GM18507 (cell line): ENCODE data around the gene DAND5.

ENCODE experiments used
- DNase-seq: peaks from one replicate; pipeline ENCODE4 v3.0.0; 2011; ENCODE audit warnings: low read depth; ENCODE audit not compliant: insufficient read length; ENCODE audit errors: extremely low spot score
- FAIRE-seq: peaks from 2 replicates; lab custom pipeline; 2011; peaks lifted over from hg19 to GRCh38; lab: Jason Lieb, UNC

DAND5 gene

DNA sequence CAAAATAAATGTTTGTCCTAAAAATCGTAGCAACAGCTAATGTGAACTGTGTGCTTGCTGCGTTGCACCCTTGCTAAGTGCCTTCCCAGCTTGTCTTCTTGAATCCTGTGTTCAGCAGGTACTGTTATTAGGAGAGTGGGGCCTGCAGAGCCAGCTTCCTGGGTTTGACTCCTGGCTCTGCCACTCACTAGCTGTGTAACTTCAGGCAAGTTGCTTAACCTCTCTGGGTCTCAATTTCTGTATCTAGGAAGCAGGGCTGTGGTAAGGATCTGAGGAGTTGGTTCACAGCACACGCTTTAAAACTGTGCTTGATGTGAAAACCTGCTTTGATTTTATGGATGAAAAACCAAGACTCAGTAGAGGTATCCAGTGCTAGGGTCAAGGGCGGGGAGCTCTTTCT is 35.9 kb downstream of the DAND5 start:
- FAIRE-seq, result no peak
- DNase-seq, result no peak

DNA sequence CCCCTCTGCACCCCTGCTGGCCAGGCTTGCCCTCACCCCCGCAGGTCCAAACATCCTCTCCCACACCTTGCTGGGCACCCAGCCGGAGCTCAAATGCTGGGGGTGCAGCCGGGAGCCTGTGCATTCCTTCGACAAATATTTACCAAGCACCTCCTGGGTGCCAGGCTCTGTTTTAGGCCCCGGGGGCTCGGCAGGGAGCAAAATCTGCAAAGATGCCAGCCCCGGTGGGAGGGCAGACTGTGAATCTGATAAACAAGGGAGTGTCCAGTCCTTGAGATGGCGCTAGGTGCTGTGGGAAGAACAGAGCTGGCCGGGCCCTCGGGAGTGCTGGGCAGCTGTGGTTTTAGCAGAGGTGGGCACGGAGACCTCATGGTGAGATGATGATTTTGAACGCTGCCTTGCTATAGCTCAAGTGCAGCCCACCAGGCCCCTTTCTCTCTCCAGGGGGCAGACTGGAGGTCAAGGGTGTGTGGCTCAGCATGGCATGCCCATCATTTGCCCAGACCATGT is 36.5 kb downstream of the DAND5 start:
- no peak for DNase-seq
- no peak for FAIRE-seq

GRCh38 chr19:13006431-13007281 is 37.3 kb downstream of the DAND5 start:
- DNase-seq (no peak), FAIRE-seq (no peak)

DNA sequence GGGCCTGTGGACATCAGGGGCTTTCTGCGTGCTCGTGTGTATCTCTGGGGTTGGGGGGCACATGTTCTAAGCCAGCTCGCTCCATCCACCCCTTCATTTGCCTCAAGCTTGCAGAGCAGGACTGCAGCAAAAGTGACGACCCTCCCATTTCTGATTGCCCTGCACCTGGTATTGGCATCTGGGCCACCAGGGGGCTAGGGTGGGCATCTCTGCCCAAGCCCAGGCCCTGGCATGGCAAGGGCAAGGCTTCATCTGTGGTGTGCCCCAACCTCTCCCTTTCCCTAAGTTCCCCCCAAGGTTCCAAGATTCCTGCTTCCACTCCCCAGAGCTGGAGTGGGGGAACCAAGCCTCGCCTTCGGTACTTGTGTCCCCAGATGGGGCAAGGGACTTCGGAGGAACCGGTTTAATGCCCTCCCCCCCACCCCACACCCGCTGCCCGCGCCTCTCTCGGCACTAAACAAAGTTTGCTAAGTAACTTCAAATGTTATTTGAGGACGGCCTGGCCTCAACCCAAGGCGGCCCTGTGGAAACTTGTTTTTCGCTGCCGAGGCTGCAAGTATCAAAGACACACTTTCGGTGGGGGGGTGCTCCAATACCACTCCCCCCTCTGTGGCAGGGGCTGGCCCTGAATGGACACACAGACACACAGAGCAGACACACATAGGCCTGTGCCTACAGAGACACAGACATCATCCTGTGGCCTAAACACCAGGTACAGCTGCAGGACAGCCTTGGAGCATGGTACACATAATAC is 38.1 kb downstream of the DAND5 start:
- DNase-seq (no peak), FAIRE-seq (no peak)

GRCh38 chr19:13008926-13009787 is 39.8 kb downstream of the DAND5 start:
- FAIRE-seq, result no peak
- DNase-seq, result no peak

- DNase-seq, result no peak
- FAIRE-seq, result no peak
Observed at GRCh38 chr19:13010038-13010991, 40.9 kb downstream of the DAND5 start.

- DNase-seq (no peak), FAIRE-seq (no peak)
Observed at GRCh38 chr19:13010992-13011652, 41.7 kb downstream of the DAND5 start.

- DNase-seq (no peak), FAIRE-seq (no peak)
Observed at GRCh38 chr19:13011653-13012389, 42.4 kb downstream of the DAND5 start.

GRCh38 chr19:13012390-13012689 is 43.0 kb downstream of the DAND5 start:
- no peak for DNase-seq
- no peak for FAIRE-seq

DNA sequence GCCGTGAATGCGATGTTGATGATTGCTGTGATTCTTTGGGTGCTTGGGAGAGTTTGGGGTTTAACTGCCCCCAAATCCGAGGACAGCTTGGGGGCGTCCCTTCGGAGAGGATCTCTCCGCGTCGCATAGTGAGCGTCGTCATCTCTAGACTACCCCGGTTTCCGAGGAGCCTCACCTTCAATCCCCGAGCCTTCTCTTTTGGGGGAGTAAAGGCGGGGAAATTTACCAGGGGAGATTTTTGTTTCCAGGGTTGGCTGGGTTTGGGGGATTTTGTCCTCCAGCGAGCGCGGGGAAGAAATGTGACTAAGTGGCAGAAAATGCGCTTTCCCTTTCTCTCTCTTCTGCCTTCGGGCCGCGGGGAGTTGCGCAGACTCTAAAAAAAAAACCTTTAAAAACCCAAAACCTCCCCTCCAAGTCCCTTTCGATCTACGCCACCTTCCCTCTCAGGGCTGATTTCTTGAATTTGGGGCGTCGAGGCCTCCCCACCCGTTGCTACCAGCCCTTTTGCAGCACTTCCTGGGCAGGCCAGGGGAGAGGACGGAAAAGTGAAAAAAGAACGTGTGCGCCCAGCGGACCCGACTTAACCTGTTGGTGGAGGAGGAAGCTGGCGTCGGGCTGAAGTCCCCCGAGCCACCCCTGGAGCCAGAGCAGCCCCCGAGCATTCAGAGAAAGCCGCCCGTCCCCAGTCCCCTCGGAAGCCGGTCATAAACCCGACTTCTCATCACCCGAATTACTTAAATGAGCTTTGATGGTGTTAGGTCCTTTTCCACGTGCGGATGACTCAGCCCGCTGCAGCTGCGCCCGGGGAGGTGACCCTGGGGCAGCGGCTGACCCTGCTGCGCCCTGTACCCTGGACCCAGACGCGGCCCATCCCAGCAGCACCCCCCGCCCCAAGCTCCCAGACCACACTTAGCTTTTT is 43.6 kb downstream of the DAND5 start:
- peak; percentile 54 for FAIRE-seq

DNA sequence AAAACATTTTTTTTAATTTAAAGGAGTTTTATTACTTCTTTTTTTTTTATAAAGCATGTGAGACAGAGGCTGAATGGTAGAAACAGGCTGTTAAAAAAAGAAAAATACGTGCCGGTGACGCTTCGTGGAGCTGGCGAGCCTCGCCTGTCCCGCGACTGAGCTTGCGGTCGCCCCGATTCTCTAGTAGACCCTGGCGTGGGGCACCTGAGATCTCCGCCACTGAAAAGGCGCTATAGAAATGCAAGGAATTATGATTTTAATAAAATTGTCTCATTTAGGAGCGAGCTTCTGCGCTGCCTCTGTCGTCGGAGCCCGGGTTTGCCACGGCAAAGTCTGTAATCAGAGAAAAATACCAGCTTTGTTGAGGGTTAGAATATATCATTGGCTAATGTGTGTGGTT is 44.3 kb downstream of the DAND5 start:
- FAIRE-seq (no peak), DNase-seq (no peak)

More for the DNA sequence above, 43.6 kb downstream of the DAND5 start:
- no peak for DNase-seq

DNA sequence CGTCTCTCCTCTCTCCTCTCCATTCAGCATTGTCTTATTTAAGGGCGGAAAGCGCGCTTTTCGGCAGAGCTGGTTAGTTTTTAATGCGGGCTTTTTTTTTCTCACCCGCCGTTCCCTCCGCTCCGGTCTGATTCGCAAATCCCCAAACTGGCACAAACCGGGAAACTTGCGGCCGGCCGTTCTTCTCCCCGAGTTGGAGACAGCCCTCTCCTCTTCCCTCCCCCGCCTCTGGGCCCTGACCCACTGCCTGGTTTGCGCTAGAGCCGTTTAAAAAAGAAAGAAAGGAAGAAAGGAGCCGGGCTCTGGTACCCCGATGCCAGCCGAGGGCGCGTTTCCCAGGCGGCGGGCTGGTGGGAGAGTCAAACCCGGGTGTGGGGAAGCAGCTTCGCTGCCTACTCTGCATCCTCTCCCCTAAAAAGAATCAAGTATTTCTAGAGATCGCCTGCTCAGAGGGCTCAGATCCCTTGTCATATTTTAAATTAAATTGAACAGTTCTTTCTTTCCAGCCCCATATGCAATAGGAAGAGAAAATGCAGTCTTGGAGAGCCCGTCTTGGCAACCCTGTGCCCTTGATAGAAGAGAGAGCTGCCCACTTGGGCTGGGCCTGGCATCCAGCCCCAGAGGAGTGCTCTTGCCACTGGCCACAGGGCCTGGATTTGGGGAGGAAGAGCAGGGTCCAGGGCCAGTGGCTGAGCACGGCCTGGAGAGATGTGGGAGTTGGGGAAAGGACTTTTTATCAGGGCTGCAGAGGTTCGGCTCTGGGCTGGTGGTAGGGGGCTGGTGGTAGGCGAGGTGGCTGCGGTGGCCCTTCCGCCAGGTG is 44.9 kb downstream of the DAND5 start:
- FAIRE-seq (no peak), DNase-seq (no peak)

DNA sequence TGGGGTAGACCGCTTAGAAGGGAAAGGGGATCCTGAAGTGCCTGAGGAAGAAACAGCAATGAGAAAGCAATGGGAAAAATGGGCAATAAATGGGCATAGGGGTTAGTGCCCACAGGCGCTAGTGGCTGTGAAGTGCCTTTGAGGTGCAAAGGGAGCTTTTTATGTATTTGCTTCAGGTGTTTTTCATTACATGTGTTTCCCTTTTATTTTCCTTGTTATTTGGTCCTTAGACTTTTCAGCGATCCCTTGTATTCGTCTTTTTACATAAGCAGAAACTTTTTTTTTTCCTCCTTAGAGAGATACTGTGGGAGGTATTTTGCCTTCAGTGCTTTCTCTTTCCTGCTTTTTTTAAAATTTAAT is 45.5 kb downstream of the DAND5 start:
- FAIRE-seq, result no peak

GRCh38 chr19:13015361-13016223 is 46.2 kb downstream of the DAND5 start:
- FAIRE-seq (no peak), DNase-seq (no peak)

More for the DNA sequence above, 45.5 kb downstream of the DAND5 start:
- no peak for DNase-seq

- DNase-seq, result no peak
- no peak for FAIRE-seq
Observed at GRCh38 chr19:13016245-13016627, 46.9 kb downstream of the DAND5 start.
